Adipocyte (in vitro differentiated cells): Measurements from ENCODE around the gene VSIG10L2.

Source experiments
- DNase-seq: peaks from one replicate; pipeline ENCODE4 v3.0.0-alpha.2; 2015; ENCODE audit warnings: low read depth
- H3K27me3 ChIP-seq: replicated peaks from 2 replicates; pipeline ENCODE4 v1.7.0; 2013; ENCODE audit warnings: mild to moderate bottlenecking, low read length, moderate library complexity; ENCODE audit not compliant: control insufficient read depth, insufficient read depth
- H3K36me3 ChIP-seq: 2 replicates; pipeline ENCODE4 v1.7.0; 2013; ENCODE audit warnings: low read length, mild to moderate bottlenecking, moderate library complexity; ENCODE audit not compliant: control insufficient read depth, insufficient read depth, severe bottlenecking
- H3K4me1 ChIP-seq: 2 replicates; pipeline ENCODE4 v1.7.0; 2013; ENCODE audit warnings: mild to moderate bottlenecking, low read length, moderate library complexity; ENCODE audit not compliant: control insufficient read depth, insufficient read depth
- H3K4me3 ChIP-seq: 2 replicates; pipeline ENCODE4 v1.7.0; 2013; ENCODE audit warnings: mild to moderate bottlenecking, low read length, moderate library complexity
- H3K9ac ChIP-seq: 2 replicates; pipeline ENCODE4 v1.7.0; 2013; ENCODE audit warnings: mild to moderate bottlenecking, low read length, moderate library complexity
- H3K9me3 ChIP-seq: 2 replicates; pipeline ENCODE4 v1.7.0; 2013; ENCODE audit warnings: mild to moderate bottlenecking, low read length, moderate library complexity; ENCODE audit not compliant: control insufficient read depth

The VSIG10L2 gene

DNA sequence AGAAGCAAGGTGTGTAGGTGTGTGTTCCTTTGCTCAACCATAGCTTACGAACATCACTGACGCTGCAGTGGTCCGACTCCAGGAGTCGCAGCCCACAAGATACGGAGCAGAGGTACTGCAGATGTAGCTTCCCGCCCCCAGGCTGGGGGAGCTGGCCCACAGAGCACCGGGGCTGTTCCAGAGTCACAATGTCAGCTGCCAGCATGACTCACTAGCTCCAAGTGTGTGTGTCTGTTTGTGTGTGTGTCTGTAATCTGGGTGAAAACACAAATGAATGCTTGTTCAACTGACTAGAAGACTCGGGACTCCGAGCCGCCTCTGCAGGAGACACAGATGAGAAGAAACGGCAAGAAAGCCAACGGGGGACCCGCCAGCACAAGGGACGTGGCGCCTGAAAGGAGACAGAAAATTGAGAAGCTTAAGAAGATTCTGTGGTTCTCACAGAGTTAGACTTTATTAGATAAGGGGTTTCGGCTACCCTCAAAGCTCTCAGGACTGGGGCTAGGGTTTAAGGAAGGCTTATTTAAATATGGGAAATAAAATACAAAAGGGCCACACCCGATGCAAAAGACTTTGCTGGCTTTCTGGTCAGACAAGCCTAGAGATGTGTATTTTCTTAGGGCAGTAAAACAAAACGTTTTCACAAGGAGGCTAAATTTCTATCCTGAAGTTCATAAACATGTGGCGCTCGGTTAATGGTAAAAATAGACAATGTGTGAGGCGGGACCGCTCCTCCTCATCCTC lies 10.7 kb downstream of the VSIG10L2 start:
- Histone ChIP-seq H3K36me3 (peaks cover 57% of the 10 kb centered on the region), H3K4me1 (peaks cover 50% of the 10 kb centered on the region), H3K9me3 (no peaks in the 10 kb centered on the region), H3K27me3 (no peaks in the 10 kb centered on the region), H3K9ac (peak overlapping the region; percentile 72), H3K4me3 (peak overlapping the region; percentile 7)
- no peak for DNase-seq

DNA sequence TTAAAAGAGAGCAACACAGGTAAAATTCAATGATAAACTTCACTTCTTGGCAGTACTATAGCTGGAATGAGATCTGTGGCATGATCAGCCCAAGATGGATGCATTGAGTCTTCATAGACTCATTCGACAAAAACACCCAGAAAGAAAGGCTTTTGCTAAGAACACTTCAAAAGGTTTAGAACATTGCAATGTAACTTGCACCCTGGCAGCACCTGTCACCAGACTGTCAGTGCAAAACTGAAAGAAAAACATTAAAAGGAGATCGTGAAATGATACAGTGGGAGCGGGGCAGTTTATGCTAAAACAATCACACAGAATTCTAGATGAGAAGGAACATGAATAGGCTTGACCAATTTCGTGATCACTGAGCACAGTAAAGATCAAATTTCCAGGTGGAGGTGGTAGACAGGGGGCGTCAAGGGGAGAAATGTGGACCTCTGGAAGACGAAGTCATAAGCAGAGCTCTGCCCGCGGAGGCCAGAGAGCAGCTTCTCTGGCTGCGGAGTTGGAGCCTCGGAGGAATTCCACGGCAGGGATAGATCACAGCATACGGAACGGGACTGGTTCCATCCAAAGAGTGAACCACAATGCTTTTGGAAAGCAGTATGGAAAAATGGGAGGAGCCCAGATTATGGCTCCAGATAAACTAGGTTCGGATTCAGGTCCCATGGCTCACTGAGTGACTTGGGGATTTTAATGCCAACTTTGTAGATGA lies 11.9 kb downstream of the VSIG10L2 start:
- Histone ChIP-seq H3K27me3 (no peaks in the 10 kb centered on the region), H3K9ac (no peak overlapping the region), H3K4me3 (peak overlapping the region; percentile 35), H3K9me3 (no peaks in the 10 kb centered on the region), H3K4me1 (peaks cover 39% of the 10 kb centered on the region), H3K36me3 (peaks cover 69% of the 10 kb centered on the region)
- no peak for DNase-seq

DNA sequence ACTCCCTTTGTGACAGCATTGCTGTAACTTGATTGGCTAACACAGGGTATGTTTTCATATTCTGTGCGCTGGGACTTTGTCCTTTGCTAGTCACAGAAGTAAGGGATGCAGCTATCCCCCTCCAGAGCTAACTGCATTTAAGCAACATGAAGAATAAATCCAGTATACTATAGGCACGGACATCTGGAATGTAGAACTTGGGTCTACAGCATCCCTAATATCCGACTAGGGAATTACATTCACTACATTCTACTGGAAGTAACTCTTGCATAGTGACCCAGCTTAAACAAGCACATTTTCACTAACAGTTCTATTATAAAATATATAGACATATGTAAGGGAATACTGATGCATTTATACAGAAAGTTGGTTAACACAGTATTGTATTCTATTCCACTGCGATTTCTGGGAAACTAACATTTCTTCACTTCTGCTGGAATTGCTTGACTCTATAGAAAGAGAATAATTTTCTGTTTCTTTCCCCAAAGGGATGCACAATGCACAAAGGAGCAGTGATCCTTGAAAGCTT lies 13.1 kb downstream of the VSIG10L2 start:
- Histone ChIP-seq H3K9ac (no peak overlapping the region), H3K36me3 (peaks cover 80% of the 10 kb centered on the region), H3K27me3 (no peaks in the 10 kb centered on the region), H3K4me1 (peaks cover 30% of the 10 kb centered on the region), H3K4me3 (no peak overlapping the region), H3K9me3 (no peaks in the 10 kb centered on the region)
- DNase-seq: no peak

DNA sequence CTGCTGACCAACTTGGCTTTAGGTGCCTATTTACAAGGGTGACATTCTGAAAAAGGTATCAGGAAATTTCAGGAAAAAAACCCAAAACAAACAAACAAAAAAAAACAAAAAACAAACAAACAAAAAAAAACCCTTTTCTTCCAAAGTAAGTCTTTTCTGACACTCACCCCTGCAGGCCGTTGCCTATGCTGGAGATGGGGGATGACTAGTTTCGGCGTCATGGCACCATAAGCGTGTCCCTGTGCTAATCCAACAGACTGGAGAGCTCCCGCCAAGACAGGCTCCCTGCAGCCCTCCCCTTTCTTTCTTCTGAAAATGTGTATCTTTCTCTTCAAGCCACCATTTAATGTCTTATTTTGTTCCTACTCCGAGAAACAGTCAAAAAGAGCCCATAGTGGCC lies 13.7 kb downstream of the VSIG10L2 start:
- no peaks in the 10 kb centered on the region for H3K9me3 ChIP-seq
- no peak for DNase-seq
- no peak overlapping the region for H3K4me3 ChIP-seq
- H3K4me1 ChIP-seq: peaks cover 30% of the 10 kb centered on the region
- no peaks in the 10 kb centered on the region for H3K27me3 ChIP-seq
- peaks cover 82% of the 10 kb centered on the region for H3K36me3 ChIP-seq
- H3K9ac ChIP-seq: no peak overlapping the region

DNA sequence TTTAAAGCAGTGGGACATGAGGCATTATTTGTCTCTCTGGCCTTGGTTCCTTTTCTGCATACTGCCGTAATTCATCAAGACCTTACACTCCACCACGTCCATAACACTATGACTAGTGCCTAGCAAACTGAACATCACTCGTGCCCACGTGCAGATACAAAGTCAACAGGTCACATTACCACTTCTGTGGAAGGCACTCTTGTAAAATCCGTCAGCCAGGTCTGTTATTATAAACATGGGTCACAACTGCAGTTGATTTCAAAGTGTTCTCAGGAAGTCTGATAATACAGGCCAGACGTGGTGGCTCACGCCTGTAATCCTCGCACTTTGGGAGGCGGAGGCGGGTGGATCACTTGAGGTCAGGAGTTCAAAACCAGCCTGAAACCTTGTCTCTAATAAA lies 14.1 kb downstream of the VSIG10L2 start:
- Histone ChIP-seq H3K4me3 (no peak overlapping the region), H3K27me3 (no peaks in the 10 kb centered on the region), H3K9me3 (no peaks in the 10 kb centered on the region), H3K9ac (no peak overlapping the region), H3K4me1 (peaks cover 30% of the 10 kb centered on the region), H3K36me3 (peaks cover 85% of the 10 kb centered on the region)
- no peak for DNase-seq

DNA sequence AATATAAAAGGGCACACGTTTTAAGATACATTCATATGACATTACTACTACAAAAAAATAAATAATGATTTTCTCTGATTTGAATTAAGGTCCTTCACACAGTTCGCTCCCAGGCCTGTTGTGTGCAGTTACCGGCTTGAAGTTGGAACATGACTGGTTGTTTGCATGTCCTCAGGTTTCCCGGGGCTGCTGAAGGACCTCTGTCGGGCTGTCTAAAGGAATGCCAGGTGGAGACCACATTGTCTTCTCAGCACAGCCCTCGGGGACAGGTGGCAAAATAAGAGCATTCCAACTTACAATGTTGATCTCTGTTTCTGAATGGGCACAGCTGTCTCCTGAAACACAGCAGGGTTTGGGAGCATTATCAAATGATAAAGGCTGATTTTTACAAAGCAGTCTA lies 14.9 kb downstream of the VSIG10L2 start:
- DNase-seq: no peak
- no peaks in the 10 kb centered on the region for H3K9me3 ChIP-seq
- H3K4me1 ChIP-seq: peaks cover 29% of the 10 kb centered on the region
- H3K4me3 ChIP-seq: no peak overlapping the region
- peaks cover 85% of the 10 kb centered on the region for H3K36me3 ChIP-seq
- H3K27me3 ChIP-seq: no peaks in the 10 kb centered on the region
- H3K9ac ChIP-seq: no peak overlapping the region

DNA sequence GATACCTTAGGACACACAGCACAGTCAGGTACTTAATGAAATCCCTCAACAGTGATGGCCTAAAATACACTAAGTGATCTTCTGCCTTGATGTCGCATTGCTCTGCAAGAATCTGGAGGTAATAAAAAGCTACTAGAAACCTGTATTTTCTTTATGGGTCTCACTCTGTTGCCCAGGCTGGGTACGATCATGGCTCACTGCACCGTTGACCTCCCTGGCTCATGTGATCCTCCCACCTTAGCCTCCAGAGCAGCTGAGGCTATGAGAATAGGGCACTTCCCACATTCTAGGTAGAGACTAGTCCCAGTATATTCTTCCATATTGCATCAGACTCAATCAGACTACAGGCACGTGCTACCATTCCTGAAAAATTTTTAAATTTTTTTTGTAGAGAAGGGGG lies 21.7 kb downstream of the VSIG10L2 start:
- H3K9me3 ChIP-seq: no peaks in the 10 kb centered on the region

DNA sequence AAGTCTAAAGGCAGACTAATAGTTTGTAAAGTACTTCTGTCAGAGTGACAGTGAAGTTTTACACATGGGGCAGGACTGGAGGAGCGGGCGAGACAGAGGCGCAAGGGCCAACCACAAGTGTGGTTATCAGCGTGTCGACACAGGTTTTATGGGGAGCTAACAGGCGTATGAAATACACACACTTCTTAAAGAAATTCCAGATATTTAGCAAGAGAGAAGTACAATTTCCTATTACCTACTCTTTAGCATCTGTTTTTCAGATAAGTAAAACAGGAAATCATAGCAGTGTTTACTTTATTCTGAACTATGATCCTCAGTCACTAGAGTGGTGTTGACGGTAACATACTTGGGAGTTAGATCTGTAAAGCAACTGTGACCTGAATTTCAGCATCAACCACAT lies 22.5 kb downstream of the VSIG10L2 start:
- Histone ChIP-seq H3K4me1 (peaks cover 15% of the 10 kb centered on the region), H3K27me3 (no peaks in the 10 kb centered on the region), H3K4me3 (no peak overlapping the region), H3K36me3 (peaks cover 75% of the 10 kb centered on the region), H3K9me3 (no peaks in the 10 kb centered on the region), H3K9ac (no peak overlapping the region)
- DNase-seq: no peak

More for the DNA sequence above, 21.7 kb downstream of the VSIG10L2 start:
- Histone ChIP-seq H3K4me3 (no peak overlapping the region), H3K36me3 (peaks cover 77% of the 10 kb centered on the region), H3K27me3 (no peaks in the 10 kb centered on the region), H3K4me1 (peaks cover 15% of the 10 kb centered on the region), H3K9ac (no peak overlapping the region)
- DNase-seq: no peak

DNA sequence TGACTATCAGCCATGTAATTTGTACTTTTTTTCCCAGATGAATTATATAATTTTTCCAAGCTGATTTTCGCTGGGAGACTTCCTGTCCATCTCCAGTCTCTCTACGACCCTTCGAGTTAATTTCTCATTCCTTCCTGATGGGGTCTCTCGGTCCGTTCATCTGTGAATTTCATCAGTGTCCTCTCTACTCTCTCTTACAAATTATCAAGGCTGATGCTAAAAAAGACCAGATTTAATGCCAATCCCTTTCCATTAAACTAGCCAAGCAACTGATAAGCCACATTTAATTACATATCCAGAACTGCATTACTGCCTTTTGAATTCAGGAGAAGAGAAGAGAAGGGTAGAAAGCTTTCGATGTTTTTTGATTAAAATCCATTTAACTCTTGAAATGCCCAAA lies 25.8 kb downstream of the VSIG10L2 start:
- Histone ChIP-seq H3K9ac (no peak overlapping the region), H3K27me3 (no peaks in the 10 kb centered on the region), H3K36me3 (peaks cover 75% of the 10 kb centered on the region), H3K4me1 (peaks cover 15% of the 10 kb centered on the region), H3K4me3 (no peak overlapping the region), H3K9me3 (no peaks in the 10 kb centered on the region)
- no peak for DNase-seq

DNA sequence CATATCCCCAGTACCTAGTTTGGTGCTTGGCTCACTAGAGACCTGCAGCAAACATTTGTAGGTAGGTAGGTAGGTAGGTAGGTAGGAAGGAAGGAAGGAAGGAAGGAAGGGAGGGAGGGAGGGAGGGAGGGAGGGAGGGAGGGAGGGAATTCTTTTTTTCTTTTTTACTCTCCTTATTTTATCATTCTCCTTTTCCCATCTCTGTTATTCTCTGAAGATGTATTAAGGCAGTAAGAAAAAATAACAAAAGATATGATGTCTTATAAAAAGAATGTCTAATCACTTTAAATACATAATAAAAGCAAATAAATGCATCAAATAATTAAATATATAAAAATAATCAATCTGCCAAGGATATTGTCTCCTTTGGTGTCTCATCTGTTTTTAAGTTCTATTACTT lies 28.4 kb downstream of the VSIG10L2 start:
- DNase-seq: no peak
- Histone ChIP-seq H3K36me3 (peaks cover 83% of the 10 kb centered on the region), H3K4me3 (no peak overlapping the region), H3K4me1 (peaks cover 7% of the 10 kb centered on the region), H3K27me3 (no peaks in the 10 kb centered on the region), H3K9me3 (no peaks in the 10 kb centered on the region), H3K9ac (no peak overlapping the region)

DNA sequence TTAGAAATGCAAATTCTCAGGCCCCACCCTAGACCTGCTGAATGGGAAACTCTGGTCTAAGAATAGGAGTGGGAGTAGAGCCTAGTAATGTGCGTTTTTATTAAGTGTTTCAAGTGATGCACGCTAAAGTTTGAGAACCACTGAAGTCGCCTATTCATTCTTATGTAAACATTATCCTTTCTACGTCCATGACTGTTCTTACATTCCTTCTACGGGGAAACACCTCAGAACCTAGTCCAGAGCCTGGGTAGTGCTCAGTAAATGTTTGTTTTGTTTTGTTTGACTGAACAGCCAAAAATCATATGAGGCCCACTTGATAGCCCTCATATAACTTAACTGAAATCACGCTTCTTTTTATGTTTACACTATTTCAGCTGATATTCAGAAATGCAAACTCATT lies 29.8 kb downstream of the VSIG10L2 start:
- Histone ChIP-seq H3K9me3 (no peaks in the 10 kb centered on the region), H3K27me3 (no peaks in the 10 kb centered on the region), H3K9ac (no peak overlapping the region), H3K4me3 (no peak overlapping the region), H3K4me1 (peaks cover 7% of the 10 kb centered on the region), H3K36me3 (peaks cover 83% of the 10 kb centered on the region)
- DNase-seq: no peak
